Prostate gland (tissue), 2 donors: ENCODE results near the gene ZNFX1. TPM values are rescaled to one million over a fixed set of nuclear protein-coding genes. Genes with fewer than 3 reads are reported as not detected.

Experiments
- DNase-seq: peaks from one replicate; pipeline ENCODE4 v3.0.0-alpha.2; 2019; ENCODE audit warnings: low spot score
- H3K27ac ChIP-seq, 2 donors: fragments of 200-600 bp; sonication (generic); 2 replicates each; pipeline ENCODE4 v1.5.1; 2017 to 2019
- H3K27me3 ChIP-seq: fragments of 200-600 bp; sonication (generic); replicated peaks from 2 replicates; pipeline ENCODE4 v1.5.1; 2019; ENCODE audit not compliant: insufficient read depth
- H3K36me3 ChIP-seq, 2 donors: fragments of 200-600 bp; sonication (generic); 1 replicate in 1 of 2; 2 replicates in 1 of 2; pipeline versions ENCODE4 v1.5.1 to v1.8.1; 2017 to 2019
- H3K4me1 ChIP-seq: fragments of 200-600 bp; sonication (generic); replicated peaks from 2 replicates; pipeline ENCODE4 v1.5.1; 2019
- H3K4me3 ChIP-seq, 2 donors: fragments of 200-600 bp; sonication (generic); 2 replicates each; pipeline ENCODE4 v1.5.1; 2017 to 2019
- H3K9me3 ChIP-seq: fragments of 200-600 bp; sonication (generic); 2 replicates; pipeline ENCODE4 v1.5.1; 2017
- POLR2A ChIP-seq: fragments of 450-650 bp; IDR thresholded peaks from one replicate; pipeline ENCODE4 v1.6.1; 2016; ENCODE audit warnings: antibody characterized with exemption, mild to moderate bottlenecking
- POLR2AphosphoS5 ChIP-seq: sonication (generic); formaldehyde crosslinking; IDR thresholded peaks from one replicate; pipeline ENCODE4 v1.6.1; 2017; ENCODE audit warnings: antibody characterized with exemption
- WGBS: methylation state at CpG from one replicate; pipeline ENCODE4 v1.1.5; 2018; 5-methylcytosine and 5-hydroxymethylcytosine counted together
- intact Hi-C: fragments of 100-400 bp; cut with DNase I; formaldehyde crosslinking; loops from one replicate; pipeline ENCODE4 v1.14.2; 2022
- total RNA-seq, 2 donors: library from RNA; depleted of rRNA; stranded (reverse); fragments of >200 nt; gene quantifications; one replicate each; pipeline ENCODE4 v1.1.0, GENCODE V29; 2016
- TF ChIP-seq, protein P1 (sequence below), 4 experiments: fragments of 200-600 bp in 2 of 4; fragments of 450-650 bp in 2 of 4; sonication (generic) in 2 of 4; IDR thresholded peaks; 1 replicate in 3 of 4; 2 replicates in 1 of 4; pipeline ENCODE4 v1.5.1; 2016 to 2019; ENCODE audit warnings: antibody characterized with exemption in 4 of 4, mild to moderate bottlenecking in 2 of 4, moderate library complexity in 2 of 4

The ZNFX1 gene
- total RNA-seq, 2 donors from 2014 or later: 25.6 to 32.7 TPM

DNA sequence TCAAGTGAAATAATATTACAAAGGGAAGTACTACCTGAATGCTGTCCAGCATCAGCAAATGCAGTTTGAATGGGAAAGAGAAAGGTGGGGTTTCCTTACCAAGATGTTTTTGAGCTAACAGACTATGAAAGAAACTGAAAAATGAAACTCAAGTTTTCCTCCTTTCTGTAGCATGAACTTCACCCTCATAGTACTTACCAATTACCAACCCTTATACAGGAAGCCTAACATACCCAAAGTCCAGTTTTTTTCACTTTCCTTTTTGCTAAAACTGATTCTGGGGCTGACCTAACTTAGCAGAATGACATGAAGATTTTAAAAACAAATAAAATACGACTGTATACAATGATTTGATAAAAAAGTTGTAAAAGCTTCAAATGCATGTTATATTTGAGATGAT lies 5.2 kb downstream of the ZNFX1 start:
- Histone ChIP-seq H3K4me3 (no peak overlapping the region), H3K4me1 (peaks cover 10% of the 10 kb centered on the region), H3K27me3 (no peaks in the 10 kb centered on the region), H3K9me3 (no peaks in the 10 kb centered on the region), H3K27ac (no peak overlapping the region), H3K36me3 (peaks cover 0 to 6% of the 10 kb centered on the region in 2 donors)
- WGBS: 71% methylated on average over 1 of the region's 1 CpG
- no peak for DNase-seq
- TF ChIP-seq POLR2A: no peak
- TF ChIP-seq POLR2AphosphoS5: no peak
- TF ChIP-seq, protein P1, sequence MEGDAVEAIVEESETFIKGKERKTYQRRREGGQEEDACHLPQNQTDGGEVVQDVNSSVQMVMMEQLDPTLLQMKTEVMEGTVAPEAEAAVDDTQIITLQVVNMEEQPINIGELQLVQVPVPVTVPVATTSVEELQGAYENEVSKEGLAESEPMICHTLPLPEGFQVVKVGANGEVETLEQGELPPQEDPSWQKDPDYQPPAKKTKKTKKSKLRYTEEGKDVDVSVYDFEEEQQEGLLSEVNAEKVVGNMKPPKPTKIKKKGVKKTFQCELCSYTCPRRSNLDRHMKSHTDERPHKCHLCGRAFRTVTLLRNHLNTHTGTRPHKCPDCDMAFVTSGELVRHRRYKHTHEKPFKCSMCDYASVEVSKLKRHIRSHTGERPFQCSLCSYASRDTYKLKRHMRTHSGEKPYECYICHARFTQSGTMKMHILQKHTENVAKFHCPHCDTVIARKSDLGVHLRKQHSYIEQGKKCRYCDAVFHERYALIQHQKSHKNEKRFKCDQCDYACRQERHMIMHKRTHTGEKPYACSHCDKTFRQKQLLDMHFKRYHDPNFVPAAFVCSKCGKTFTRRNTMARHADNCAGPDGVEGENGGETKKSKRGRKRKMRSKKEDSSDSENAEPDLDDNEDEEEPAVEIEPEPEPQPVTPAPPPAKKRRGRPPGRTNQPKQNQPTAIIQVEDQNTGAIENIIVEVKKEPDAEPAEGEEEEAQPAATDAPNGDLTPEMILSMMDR (IDR thresholded peaks at IDR 0.05): no peak
- intact Hi-C loops: loop anchor here (10.0 kb wide), 1 partner anchor 48 kb away; no protein-coding TSS in a partner anchor

DNA sequence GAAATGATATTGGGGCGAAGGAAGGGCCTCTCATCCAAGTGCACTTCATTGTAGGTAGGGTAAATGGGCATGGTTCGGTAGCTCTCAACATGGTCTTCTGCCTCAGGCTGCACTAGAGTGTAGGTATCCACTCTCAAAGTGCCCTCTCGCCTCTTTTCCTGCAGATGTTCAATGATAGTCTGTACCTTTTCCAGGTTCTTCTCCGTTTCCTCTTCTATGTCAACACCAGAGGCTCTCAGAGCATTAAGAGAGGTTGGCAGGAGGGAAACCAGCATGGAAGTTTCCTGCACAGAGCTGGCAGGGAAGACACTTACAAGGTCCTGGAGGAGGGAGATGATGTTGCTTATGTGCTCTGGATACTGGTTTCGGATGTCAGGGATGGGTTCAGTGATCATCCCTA lies 7.1 kb downstream of the ZNFX1 start:
- no peak overlapping the region for H3K4me3 ChIP-seq
- WGBS: 94% methylated on average over 5 of the region's 5 CpGs
- intact Hi-C loops: loop anchor here (10.0 kb wide), 1 partner anchor 46 kb away; no protein-coding TSS in a partner anchor

DNA sequence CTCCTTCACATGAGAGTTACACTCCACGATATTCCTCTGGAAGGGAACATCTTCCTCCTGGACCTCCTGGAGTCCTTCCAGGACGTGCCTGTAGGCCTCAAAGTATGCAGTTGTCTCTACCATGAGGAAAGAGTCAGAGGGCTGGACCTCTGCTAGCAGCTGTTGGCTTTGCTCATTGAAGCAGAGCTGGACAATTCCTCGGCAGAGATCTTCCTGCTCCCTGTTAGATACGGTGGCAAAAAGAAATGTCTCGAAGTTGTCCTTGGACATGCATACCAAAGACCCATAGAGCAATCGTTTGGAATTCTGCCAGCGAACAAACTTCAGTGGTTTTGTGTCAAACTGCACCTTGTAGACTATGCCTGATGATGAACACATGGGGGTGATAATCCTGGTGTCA lies 7.7 kb downstream of the ZNFX1 start:
- H3K27ac ChIP-seq: no peak overlapping the region
- no peaks in the 10 kb centered on the region for H3K9me3 ChIP-seq
- TF ChIP-seq POLR2A: no peak
- TF ChIP-seq, protein P1 (IDR thresholded peaks at IDR 0.05): no peak
- no peak for TF ChIP-seq POLR2AphosphoS5
- H3K4me1 ChIP-seq: no peaks in the 10 kb centered on the region
- WGBS: 79% methylated on average over 7 of the region's 7 CpGs
- intact Hi-C loops: loop anchor here (10.0 kb wide), 1 partner anchor 45 kb away; no protein-coding TSS in a partner anchor
- peaks cover 2 to 6% of the 10 kb centered on the region in 2 donors for H3K36me3 ChIP-seq
- DNase-seq: no peak
- H3K27me3 ChIP-seq: no peaks in the 10 kb centered on the region
- no peak overlapping the region for H3K4me3 ChIP-seq

More for the DNA sequence above, 7.1 kb downstream of the ZNFX1 start:
- Histone ChIP-seq H3K36me3 (peaks cover 0 to 6% of the 10 kb centered on the region in 2 donors), H3K27ac (no peak overlapping the region), H3K27me3 (no peaks in the 10 kb centered on the region), H3K9me3 (no peaks in the 10 kb centered on the region), H3K4me1 (no peaks in the 10 kb centered on the region)
- TF ChIP-seq POLR2AphosphoS5 (no peak), POLR2A (no peak)
- TF ChIP-seq, protein P1 (IDR thresholded peaks at IDR 0.05): no peak
- DNase-seq: no peak

DNA sequence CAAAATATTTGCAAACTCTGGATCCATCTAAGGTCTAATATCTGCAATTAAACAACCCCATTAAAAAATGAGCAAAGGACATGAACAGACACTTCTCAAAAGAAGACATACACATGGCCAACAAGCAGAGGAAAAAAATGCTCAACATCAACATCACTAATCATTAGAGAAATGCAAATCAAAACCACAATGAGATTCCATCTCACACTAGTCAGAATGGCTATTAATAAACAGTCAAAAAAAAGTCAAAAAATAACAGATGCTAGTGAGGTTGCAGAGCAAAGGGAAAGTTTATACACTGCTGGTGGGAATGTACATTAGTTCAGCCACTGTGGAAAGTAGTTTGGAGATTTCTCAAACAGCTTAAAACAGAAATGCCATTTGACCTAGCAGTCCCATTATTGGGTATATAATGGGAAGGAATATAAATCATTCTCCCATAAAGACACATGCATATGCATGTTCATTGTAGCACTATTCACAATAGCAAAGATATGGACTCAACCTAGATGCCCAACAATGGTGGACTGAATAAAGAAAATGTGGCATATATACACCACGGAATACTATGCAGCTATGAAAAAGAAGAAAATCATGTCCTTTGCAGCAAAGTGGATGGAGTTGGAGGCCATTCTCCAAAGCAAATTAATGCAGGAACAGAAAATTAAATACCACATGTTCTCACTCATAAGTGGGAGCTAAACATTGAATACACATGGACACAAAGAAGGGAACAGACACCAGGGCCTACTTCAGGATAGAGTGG lies 9.1 kb downstream of the ZNFX1 start:
- intact Hi-C loops: no loop called here
- no peak for DNase-seq
- Histone ChIP-seq H3K4me1 (no peaks in the 10 kb centered on the region), H3K9me3 (no peaks in the 10 kb centered on the region), H3K27me3 (no peaks in the 10 kb centered on the region), H3K27ac (no peak overlapping the region), H3K4me3 (no peak overlapping the region), H3K36me3 (peaks cover 2 to 6% of the 10 kb centered on the region in 2 donors)
- TF ChIP-seq POLR2AphosphoS5 (no peak), POLR2A (no peak)
- TF ChIP-seq, protein P1 (IDR thresholded peaks at IDR 0.05): no peak
- WGBS: 100% methylated on average over 1 of the region's 1 CpG

DNA sequence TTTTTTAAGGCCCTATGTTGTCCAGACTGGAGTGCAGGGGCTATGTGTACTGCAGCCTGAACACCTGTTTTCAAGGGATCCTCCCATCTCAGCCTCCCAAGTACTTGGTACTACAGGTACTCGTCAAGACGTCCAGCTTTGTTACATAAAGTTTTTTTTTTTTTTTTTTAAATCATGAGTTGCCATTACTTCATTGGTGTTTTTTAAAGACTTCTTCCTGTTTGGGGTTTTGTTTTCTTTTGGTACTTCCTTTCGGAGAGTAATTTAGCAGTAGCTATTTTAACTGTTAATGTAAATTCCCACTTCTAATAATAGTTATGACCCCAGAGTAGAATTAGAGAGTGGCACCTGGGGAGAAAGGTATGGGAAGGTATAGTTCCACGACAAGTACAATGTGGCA lies 10.5 kb downstream of the ZNFX1 start:
- no peaks in the 10 kb centered on the region for H3K27me3 ChIP-seq
- no peak overlapping the region for H3K27ac ChIP-seq
- intact Hi-C loops: no loop called here
- DNase-seq: no peak
- peaks cover 5 to 6% of the 10 kb centered on the region in 2 donors for H3K36me3 ChIP-seq
- no peak overlapping the region for H3K4me3 ChIP-seq
- no peaks in the 10 kb centered on the region for H3K9me3 ChIP-seq
- TF ChIP-seq POLR2AphosphoS5 (no peak), POLR2A (no peak)
- TF ChIP-seq, protein P1 (IDR thresholded peaks at IDR 0.05): no peak
- WGBS: 65% methylated on average over 4 of the region's 4 CpGs
- no peaks in the 10 kb centered on the region for H3K4me1 ChIP-seq
